Epithelial cell of proximal tubule (primary cell): ENCODE data around the gene DAAM1. TPM values are rescaled to one million over a fixed set of nuclear protein-coding genes. Genes with fewer than 3 reads are reported as not detected.

Source experiments
- DNase-seq: peaks from one replicate; pipeline ENCODE4 v3.0.0-alpha.2; 2011; ENCODE audit warnings: low read depth
- H3K4me3 ChIP-seq: 2 replicates; pipeline ENCODE4 v1.5.1; 2011; ENCODE audit warnings: low read depth, mild to moderate bottlenecking, low read length
- CTCF ChIP-seq: conservative IDR thresholded peaks from 2 replicates; pipeline ENCODE4 v1.5.1; 2012; ENCODE audit warnings: low read depth, mild to moderate bottlenecking, low read length
- total RNA-seq: library from RNA; depleted of rRNA; stranded (reverse); fragments of >200 nt; gene quantifications from 2 replicates; pipeline ENCODE4 v1.2.3, GENCODE V29; 2015

Gene DAAM1
- total RNA-seq, 1 donor from 2014 or later, result 17.5 TPM

- DNase-seq, result no peak
- H3K4me3 ChIP-seq, result no peak overlapping the region
- TF ChIP-seq CTCF, result no peak
These were observed 15.8 kb downstream of the DAAM1 start for GRCh38 chr14:59204305-59204704.

DNA sequence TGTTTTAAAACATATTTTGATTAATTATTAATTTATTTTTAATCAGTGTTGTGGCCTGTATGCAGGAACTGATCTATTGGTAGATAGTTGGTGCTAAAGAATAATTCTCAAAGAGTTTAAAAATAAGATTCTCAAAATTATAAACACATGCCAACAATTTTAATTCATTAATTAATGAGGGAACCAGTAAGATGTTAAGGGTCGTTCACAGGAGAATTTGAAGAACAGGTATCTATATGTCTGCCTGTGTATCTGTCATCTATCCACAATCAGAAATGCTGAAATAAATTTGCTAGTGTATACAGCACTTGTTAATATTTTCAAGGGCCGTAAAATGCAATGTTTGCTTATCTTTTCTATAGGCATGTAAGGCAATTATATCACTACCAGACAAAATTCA is 18.4 kb downstream of the DAAM1 start:
- TF ChIP-seq CTCF, result no peak
- DNase-seq, result no peak
- H3K4me3 ChIP-seq, result no peak overlapping the region

- H3K4me3 ChIP-seq, result no peak overlapping the region
- DNase-seq, result no peak
- TF ChIP-seq CTCF, result no peak
These were observed 19.1 kb downstream of the DAAM1 start for GRCh38 chr14:59207506-59207933.

GRCh38 chr14:59208224-59208814 is 19.9 kb downstream of the DAAM1 start:
- no peak for TF ChIP-seq CTCF
- no peak overlapping the region for H3K4me3 ChIP-seq
- no peak for DNase-seq

DNA sequence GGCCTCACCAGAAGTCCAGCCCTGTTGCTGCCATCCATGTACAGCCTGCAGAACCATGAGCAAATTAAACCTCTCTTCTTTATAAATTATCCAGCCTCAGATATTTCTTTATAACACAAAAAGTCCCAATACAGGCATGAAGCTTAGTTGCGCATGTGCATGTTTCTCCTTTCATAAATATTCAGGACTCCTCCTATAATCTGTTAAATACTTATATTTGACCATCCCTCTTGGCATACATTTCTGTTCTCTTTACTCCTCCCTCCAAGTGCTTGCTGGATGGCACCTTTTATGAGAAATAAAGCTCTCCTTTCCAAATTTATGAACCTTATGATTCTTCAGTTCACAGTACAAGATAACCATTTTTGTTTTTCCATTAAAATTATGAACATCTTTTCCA is 20.5 kb downstream of the DAAM1 start:
- TF ChIP-seq CTCF, result no peak
- no peak for DNase-seq
- no peak overlapping the region for H3K4me3 ChIP-seq

GRCh38 chr14:59210621-59211020 is 22.2 kb downstream of the DAAM1 start:
- H3K4me3 ChIP-seq, result no peak overlapping the region
- DNase-seq, result no peak
- no peak for TF ChIP-seq CTCF

GRCh38 chr14:59213368-59214315 is 25.2 kb downstream of the DAAM1 start:
- DNase-seq, result no peak
- no peak overlapping the region for H3K4me3 ChIP-seq
- no peak for TF ChIP-seq CTCF
